ENCODE results near the gene NAGPA. TPM values are rescaled to one million over a fixed set of nuclear protein-coding genes. Genes with fewer than 3 reads are reported as not detected.
A peak's percentile ranks its signal among the peaks of the same experiment; 100 is the strongest.

The NAGPA gene
- total and polyA plus RNA-seq, 2 of the 13 experiments (the other 11 are each of a cell fraction or from before 2014, with no cell fraction given) = 27.1 to 60.3 TPM

GRCh38 chr16:5042574-5043171 lies 8.9 kb upstream of the NAGPA start (continued):
- 0 out of 2 replicates have a peak, but pooled peaks have one; percentile 46 for TF ChIP-seq ZNF574 (CRISPR knock-in tag; IDR thresholded peaks at IDR 0.05)
- peak; percentile 59; the same call in 1 of the 2 replicates for TF ChIP-seq HOXA3 (CRISPR knock-in tag; IDR thresholded peaks at IDR 0.05)
- TF ChIP-seq TEAD3 (CRISPR knock-in tag; optimal IDR thresholded peaks at IDR 0.05; ENCODE audit: borderline replicate concordance) = peak; percentile 13
- TF ChIP-seq ZNF83 (CRISPR knock-in tag; IDR thresholded peaks at IDR 0.05; ENCODE audit: borderline replicate concordance) = 0 out of 2 replicates have a peak, but pooled peaks have one; percentile 34
- TF ChIP-seq MYC (CRISPR knock-in tag; IDR thresholded peaks at IDR 0.05; ENCODE audit: borderline replicate concordance) = peak; percentile 27; the same call in 1 of the 2 replicates
- TF ChIP-seq HCFC1 (IDR thresholded peaks at IDR 0.05; ENCODE audit: low read depth, low read length) = no peak
- TF ChIP-seq GMEB1 (CRISPR knock-in tag; IDR thresholded peaks at IDR 0.05; ENCODE audit: borderline replicate concordance) = no peak
- TF ChIP-seq RXRB (CRISPR knock-in tag; IDR thresholded peaks at IDR 0.05; ENCODE audit: borderline replicate concordance) = peak; percentile 21; the same call in 1 of the 2 replicates
- TF ChIP-seq ARNTL (CRISPR knock-in tag; IDR thresholded peaks at IDR 0.05) = 0 out of 2 replicates have a peak, but pooled peaks have one; percentile 24
- TF ChIP-seq TEF (CRISPR knock-in tag; IDR thresholded peaks at IDR 0.05) = no peak
- TF ChIP-seq SOX13 (IDR thresholded peaks at IDR 0.05) = no peak
- TF ChIP-seq SOX13 (CRISPR knock-in tag; conservative IDR thresholded peaks at IDR 0.05 in 1 of 2, IDR thresholded peaks at IDR 0.05 in 1 of 2) = peak in 1 of 2 experiments; percentile 4; a peak in 1 of 4 replicates
- 0 out of 2 replicates have a peak, but pooled peaks have one; percentile 37 for TF ChIP-seq ZSCAN20 (CRISPR knock-in tag; IDR thresholded peaks at IDR 0.05; ENCODE audit: borderline replicate concordance)
- peak; percentile 91 for TF ChIP-seq CREB1 (IDR thresholded peaks at IDR 0.05)
- peak; percentile 72 for TF ChIP-seq CREB1 (CRISPR knock-in tag; IDR thresholded peaks at IDR 0.05)
- peak; percentile 12; the same call in 1 of the 2 replicates for TF ChIP-seq ZFY (CRISPR knock-in tag; IDR thresholded peaks at IDR 0.05)
- TF ChIP-seq FOXA3 (CRISPR knock-in tag; IDR thresholded peaks at IDR 0.05) = 0 out of 2 replicates have a peak, but pooled peaks have one; percentile 15
- 0 out of 2 replicates have a peak, but pooled peaks have one; percentile 53 for TF ChIP-seq FOXO4 (CRISPR knock-in tag; conservative IDR thresholded peaks at IDR 0.05)
- TF ChIP-seq ZSCAN29 (CRISPR knock-in tag; conservative IDR thresholded peaks at IDR 0.05) = 0 out of 2 replicates have a peak, but pooled peaks have one; percentile 34
- TF ChIP-seq LCORL (IDR thresholded peaks at IDR 0.05) = no peak
- TF ChIP-seq LCORL (CRISPR knock-in tag; IDR thresholded peaks at IDR 0.05) = peak; percentile 29; the same call in 1 of the 2 replicates

Data from HepG2 (cell line).